ENCODE measurements around the gene C1orf74.
"Not testable (repeated sequence)": the region's sequence is repeated elsewhere in the genome, so short reads cannot be mapped to it uniquely, and the experiment has no call there.

Gene C1orf74

GRCh38 chr1:209805341-209805781 lies 21.0 kb upstream of the C1orf74 start:
- no peak for DNase-seq

DNA sequence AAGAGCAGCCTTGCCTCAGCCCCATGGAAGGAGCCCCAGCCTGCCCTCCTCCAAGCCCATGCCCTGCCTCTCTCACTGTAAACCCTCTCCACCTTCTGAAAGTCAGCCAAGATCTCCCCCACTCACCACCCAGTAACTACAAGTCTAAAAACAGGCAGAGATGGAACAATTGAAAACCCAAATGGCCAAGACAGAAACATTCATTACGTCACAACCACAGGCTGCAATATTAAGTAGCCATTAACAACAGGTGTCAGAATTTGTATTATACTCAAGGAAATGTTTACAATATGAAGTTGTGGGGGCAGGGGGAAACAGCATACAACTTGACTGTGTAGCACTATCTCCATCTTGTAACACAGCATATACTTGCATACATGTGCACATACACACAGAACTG lies 19.2 kb upstream of the C1orf74 start:
- DNase-seq, result no peak

DNA sequence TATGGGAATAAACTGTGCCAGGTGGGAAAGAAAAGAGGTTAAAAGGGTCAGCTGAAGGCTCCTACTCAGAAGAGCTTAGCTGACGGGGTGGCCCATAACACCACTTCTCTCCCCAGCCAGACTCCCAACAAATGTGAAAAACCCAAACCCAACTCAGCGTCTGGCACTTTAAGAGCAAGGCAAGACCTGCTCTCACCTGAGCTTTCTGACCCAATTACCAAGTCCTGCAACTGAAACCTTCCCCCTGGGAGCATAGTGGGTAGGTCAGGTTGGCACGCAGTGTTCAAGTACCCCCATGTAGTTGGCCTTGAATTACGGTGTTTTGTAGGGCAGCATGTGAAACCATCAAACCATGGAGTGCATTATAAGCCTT lies 18.4 kb upstream of the C1orf74 start:
- DNase-seq, result no peak

DNA sequence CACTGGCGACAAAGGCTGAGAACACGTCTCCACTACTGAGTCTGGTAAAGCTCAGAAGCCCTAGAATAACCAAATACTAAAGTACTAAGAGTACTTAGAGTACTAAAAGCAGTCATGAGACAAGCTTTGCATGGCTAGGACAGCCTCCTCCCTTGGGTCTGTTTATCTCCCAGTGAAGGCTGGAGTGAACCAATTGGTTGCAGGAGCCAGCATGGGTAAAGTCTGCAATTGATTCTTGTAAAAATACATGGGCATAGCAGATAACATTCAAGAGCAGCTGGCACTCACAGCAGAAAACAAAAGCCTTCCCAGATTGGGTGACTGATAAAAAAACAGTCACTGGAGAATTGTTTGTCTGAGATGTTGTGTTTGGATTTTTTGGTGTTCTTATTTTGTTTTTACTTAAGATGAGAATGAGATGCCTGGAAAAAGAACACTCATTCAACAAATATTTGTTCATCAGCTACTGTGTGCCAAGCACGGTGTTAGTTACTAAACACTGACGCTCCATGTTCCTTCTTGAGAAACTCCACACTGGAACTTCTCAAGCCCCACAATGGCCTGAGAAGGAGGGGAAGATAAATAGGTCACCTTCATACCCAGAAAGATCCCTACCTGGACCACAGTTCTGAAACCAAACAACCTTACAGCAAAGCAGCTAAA lies 17.9 kb upstream of the C1orf74 start:
- no peak for DNase-seq

GRCh38 chr1:209800984-209801834 lies 16.9 kb upstream of the C1orf74 start:
- no peak for DNase-seq

GRCh38 chr1:209797978-209798639 lies 13.8 kb upstream of the C1orf74 start:
- DNase-seq, result peak; percentile 18

DNA sequence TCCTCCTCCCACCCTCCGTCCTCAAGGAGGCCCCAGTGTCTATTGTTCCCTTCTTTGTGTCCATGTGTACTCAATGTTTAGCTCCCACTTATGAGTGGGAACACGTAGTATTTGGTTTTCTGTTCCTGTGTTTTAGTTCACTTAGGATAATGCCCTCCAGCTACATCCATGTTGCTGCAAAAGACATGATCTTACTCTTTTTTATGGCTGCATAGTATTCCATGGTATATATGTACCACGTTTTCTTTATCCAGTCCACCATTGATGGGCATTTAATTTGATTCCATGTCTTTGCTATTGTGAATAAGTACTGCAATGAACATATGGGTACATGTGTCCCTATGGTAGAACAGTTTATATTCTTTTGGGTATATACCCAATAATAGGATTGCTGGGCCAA lies 9.4 kb upstream of the C1orf74 start:
- DNase-seq, result not testable (repeated sequence)

DNA sequence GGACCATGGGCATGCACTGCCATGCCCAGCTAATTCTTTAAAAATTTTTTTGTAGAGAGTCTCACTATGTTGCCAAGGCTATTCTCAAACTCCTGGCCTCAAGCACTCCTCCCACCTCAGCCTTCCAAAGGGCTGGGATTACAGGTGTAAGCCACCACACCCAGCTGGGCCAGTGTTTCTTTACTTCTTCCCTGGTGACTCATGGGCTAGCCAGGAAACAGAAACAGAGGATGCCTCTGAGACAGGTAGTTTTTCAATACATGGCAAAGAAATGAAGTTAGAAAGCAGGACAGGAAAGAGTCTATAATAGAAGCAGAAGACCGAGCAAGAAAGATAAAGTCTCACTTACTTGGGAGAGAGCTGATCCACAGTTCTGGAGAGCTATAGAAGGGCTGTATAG lies 7.6 kb upstream of the C1orf74 start:
- DNase-seq, result no peak

- DNase-seq, result no peak
Observed at GRCh38 chr1:209790286-209791193, 6.2 kb upstream of the C1orf74 start.

GRCh38 chr1:209789245-209789644 lies 4.9 kb upstream of the C1orf74 start:
- DNase-seq, result no peak

DNA sequence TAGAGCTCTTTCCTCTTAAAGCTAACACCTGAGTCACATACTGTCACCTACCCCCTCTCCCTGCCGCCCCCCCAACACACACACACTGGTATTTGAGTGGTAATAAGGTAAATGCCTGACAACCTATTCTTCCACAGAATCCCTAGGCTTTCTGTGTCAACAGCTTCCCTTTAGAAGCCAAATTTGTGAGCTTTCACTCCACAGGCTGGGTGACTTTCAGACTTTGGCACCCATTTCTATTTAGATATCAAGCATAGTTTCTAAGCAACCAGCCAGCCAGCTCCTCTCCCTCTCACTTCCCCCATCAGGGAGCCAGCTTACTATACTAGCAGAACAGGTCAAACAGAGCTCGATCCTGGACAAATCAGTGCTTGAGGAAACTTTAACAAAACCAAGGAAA lies 3.2 kb upstream of the C1orf74 start:
- no peak for DNase-seq

DNA sequence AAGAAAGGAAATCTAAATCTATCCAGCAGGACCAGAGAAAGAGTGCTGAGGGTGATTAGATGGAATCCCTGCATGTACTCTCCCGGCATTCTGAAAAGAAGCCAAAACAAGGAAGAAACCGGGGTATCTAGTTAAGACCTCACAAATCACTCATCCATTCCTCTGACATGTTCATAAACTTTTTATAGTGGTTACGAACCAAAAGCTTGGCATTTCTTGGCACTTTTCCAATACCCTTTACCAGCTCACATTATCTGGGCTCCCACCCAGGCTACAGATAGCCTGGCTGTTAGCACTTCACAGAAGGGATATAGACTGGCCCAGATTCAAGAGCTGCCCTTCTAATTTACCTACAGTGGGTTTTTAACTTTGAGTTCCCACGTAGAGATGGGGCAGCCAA lies 1.8 kb upstream of the C1orf74 start:
- DNase-seq, result no peak

- no peak for DNase-seq
Observed at GRCh38 chr1:209785592-209785991, 1.2 kb upstream of the C1orf74 start.

GRCh38 chr1:209783386-209783785 lies 973 bp downstream of the C1orf74 start:
- peak; percentile 56 for DNase-seq

DNA sequence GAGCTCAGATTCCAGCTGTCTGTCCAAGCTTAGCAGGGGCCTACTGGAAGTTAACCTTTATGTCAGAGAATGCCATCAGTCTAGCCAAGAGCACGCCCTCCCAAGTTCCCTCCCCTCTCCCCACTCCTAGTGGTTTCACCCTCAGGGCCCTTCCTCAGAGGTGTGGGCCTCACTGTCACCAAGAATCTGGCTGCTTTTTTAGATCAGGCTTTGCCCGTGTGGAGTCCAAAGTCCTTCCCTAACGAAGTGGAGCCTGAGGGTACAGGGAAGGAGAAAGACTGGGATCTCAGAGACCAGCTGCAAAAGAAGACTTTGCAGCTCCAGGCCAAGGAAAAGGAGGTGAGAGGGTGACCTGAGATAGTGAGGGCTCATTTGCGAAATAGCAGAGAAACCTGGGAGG lies 4.1 kb downstream of the C1orf74 start:
- no peak for DNase-seq

- no peak for DNase-seq
Observed at GRCh38 chr1:209778102-209778501, 6.3 kb downstream of the C1orf74 start.

DNA sequence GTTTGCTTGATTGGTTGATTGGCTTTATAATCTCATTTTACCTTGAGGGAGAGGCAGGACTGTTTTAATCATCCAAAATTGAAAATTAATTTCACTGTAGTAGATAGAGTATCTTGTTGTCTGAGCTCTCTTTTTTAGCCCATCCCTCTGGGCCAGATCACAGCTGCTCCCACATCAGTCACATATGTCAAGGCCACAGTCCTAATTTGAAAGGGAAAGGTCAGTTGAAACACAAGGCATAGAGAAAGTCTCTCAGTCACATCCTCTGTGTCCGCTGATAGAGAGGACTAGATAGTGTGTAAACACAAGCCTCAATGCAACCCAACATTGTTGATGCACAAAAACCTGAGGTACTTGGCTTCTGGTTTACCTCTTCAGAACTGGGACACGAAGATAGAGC lies 6.8 kb downstream of the C1orf74 start:
- peak; percentile 17 for DNase-seq

- DNase-seq, result no peak
Observed at GRCh38 chr1:209775678-209776077, 8.7 kb downstream of the C1orf74 start.

- no peak for DNase-seq
Observed at GRCh38 chr1:209774592-209774991, 9.8 kb downstream of the C1orf74 start.

GRCh38 chr1:209772126-209772525 lies 12.2 kb downstream of the C1orf74 start:
- DNase-seq, result peak; percentile 97

DNA sequence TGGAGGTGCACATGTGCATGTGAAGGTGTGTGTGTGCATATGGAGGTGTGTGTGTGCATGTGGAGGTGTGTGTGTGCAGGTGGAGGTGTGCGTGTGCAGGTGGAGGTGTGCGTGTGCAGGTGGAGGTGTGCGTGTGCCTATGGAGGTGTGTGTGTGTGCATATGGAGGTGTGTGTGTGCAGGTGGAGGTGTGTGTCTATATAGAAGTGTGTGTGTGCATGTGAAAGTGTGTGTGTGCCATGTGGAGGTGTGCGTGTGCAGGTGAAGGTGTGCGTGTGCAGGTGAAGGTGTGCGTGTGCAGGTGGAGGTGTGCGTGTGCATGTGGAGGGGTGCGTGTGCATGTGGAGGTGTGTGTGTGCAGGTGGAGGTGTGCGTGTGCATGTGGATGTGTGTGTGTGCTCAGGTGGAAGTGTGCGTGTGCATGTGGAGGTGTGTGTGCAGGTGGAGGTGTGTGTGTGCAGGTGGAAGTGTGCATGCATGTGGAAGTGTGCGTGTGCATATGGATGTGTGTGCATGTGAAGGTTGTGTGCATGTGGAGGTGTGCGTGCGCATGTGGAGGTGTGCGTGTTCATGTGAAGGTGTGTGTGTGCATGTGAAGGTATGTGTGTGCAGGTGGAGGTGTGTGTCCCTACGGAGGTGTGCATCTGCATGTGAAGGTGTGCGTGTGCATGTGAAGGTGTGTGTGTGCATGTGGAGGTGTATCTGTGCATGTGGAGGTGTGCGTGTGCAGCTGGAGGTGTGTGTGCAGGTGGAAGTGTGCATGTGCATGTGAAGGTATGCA lies 13.5 kb downstream of the C1orf74 start:
- no peak for DNase-seq

- no peak for DNase-seq
Observed at GRCh38 chr1:209769971-209770370, 14.4 kb downstream of the C1orf74 start.
